PC-9 (cell line): ENCODE results near the gene PASK.

Experiments
- EZH2 ChIP-seq: fragments of 200-600 bp; sonication (generic); IDR thresholded peaks from 2 replicates; pipeline ENCODE4 v1.8.0; 2017; ENCODE audit warnings: antibody characterized with exemption, low read depth
- TF ChIP-seq, protein P1 (sequence below): fragments of 200-600 bp; sonication (generic); conservative IDR thresholded peaks from 2 replicates; pipeline ENCODE4 v1.6.1; 2017; ENCODE audit warnings: mixed run types, antibody characterized with exemption, mild to moderate bottlenecking, moderate library complexity

DNA sequence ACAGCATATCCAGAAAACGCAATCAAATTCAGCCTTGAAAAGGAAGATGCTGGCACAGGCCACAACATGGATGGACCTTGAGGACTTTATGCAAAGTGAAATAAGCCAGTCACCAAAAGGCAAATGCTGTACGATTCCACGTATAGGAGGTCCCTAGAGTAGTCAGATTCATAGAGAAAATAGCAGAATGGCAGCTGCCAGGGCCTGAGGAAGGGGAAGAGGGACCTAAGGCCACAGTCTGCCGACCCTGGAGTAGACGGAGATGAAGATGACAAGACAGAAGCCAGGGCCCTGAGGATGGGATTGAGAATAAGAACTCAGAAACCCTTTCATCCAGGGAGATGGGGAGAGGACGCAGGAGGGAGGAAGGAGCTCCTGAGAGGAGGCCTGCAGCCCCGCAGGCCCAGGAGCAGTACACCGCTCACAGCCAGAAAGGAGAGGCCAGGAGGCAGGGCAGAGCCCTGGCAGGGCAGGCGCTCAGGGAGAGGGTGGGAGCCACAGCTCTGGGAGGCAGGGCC is 39.1 kb downstream of the PASK start:
- TF ChIP-seq, protein P1, sequence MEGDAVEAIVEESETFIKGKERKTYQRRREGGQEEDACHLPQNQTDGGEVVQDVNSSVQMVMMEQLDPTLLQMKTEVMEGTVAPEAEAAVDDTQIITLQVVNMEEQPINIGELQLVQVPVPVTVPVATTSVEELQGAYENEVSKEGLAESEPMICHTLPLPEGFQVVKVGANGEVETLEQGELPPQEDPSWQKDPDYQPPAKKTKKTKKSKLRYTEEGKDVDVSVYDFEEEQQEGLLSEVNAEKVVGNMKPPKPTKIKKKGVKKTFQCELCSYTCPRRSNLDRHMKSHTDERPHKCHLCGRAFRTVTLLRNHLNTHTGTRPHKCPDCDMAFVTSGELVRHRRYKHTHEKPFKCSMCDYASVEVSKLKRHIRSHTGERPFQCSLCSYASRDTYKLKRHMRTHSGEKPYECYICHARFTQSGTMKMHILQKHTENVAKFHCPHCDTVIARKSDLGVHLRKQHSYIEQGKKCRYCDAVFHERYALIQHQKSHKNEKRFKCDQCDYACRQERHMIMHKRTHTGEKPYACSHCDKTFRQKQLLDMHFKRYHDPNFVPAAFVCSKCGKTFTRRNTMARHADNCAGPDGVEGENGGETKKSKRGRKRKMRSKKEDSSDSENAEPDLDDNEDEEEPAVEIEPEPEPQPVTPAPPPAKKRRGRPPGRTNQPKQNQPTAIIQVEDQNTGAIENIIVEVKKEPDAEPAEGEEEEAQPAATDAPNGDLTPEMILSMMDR, result no peak
- TF ChIP-seq EZH2, result no peak
